Stomach (tissue), 9 donors: ENCODE results near the gene TSSK1B. TPM values are rescaled to one million over a fixed set of nuclear protein-coding genes. Genes with fewer than 3 reads are reported as not detected.

Experiments
- DNase-seq, 2 donors: peaks; one replicate each; pipeline versions ENCODE4 v3.0.0 to v3.0.0-alpha.2; 2013 to 2019
- H3K27ac ChIP-seq, 5 donors: fragments of 200-600 bp in 4 of 5; sonication (generic) in 4 of 5; one replicate each; pipeline ENCODE4 v1.5.1; 2013 to 2019; ENCODE audit warnings: mild to moderate bottlenecking in 1 of 5, moderate library complexity in 1 of 5
- H3K27me3 ChIP-seq, 3 donors: fragments of 200-600 bp; sonication (generic); one replicate each; pipeline ENCODE4 v1.5.1; 2017 to 2019; ENCODE audit warnings: mixed run types in 1 of 3
- H3K36me3 ChIP-seq, 4 donors: fragments of 200-600 bp; sonication (generic); 1 replicate in 3 of 4; 2 replicates in 1 of 4; pipeline ENCODE4 v1.5.1; 2016 to 2019
- H3K4me1 ChIP-seq, 4 donors: fragments of 200-600 bp; sonication (generic); one replicate each; pipeline ENCODE4 v1.5.1; 2016 to 2019
- H3K4me3 ChIP-seq, 4 donors: fragments of 200-600 bp; sonication (generic) in 3 of 4; one replicate each; pipeline ENCODE4 v1.5.1; 2016 to 2019; ENCODE audit warnings: mild to moderate bottlenecking in 1 of 4
- H3K9me3 ChIP-seq, 4 donors: fragments of 200-600 bp; sonication (generic); one replicate each; pipeline ENCODE4 v1.5.1; 2016 to 2019
- CTCF ChIP-seq, 7 experiments: fragments of 450-650 bp in 4 of 7; fragments of 200-600 bp in 3 of 7; sonication (generic) in 3 of 7; IDR thresholded peaks; one replicate each; pipeline ENCODE4 v1.5.1; 2016 to 2019; ENCODE audit warnings: antibody characterized with exemption in 7 of 7, control low read depth in 2 of 7, mild to moderate bottlenecking in 1 of 7
- EP300 ChIP-seq: sonication (generic); formaldehyde crosslinking; IDR thresholded peaks from one replicate; pipeline ENCODE4 v1.6.1; 2017; ENCODE audit warnings: antibody characterized with exemption
- POLR2A ChIP-seq, 4 donors: fragments of 450-650 bp; IDR thresholded peaks; one replicate each; pipeline ENCODE4 v1.6.1; 2016; ENCODE audit warnings: antibody characterized with exemption in 4 of 4, control low read depth in 2 of 4, mild to moderate bottlenecking in 1 of 4, moderate library complexity in 1 of 4
- POLR2AphosphoS5 ChIP-seq, 3 donors: sonication (generic); formaldehyde crosslinking; IDR thresholded peaks; one replicate each; pipeline ENCODE4 v1.6.1; 2016; ENCODE audit warnings: antibody characterized with exemption in 3 of 3
- WGBS, 5 donors: extraction: QIAGEN DNeasy Blood & Tissue Kit in 3 of 5; methylation state at CpG; one replicate each; pipeline versions ENCODE4 v1.1.5 to v1.1.7; 2013 to 2018; 5-methylcytosine and 5-hydroxymethylcytosine counted together
- intact Hi-C: fragments of 100-400 bp; cut with DNase I; formaldehyde crosslinking; loops from one replicate; pipeline ENCODE4 v1.15.1; 2023; ENCODE audit warnings: low total_unique reads
- polyA plus RNA-seq, 3 donors: library from polyadenylated mRNA; stranded (reverse); fragments of 200-250 nt; gene quantifications; one replicate each; pipeline ENCODE4 v1.2.3, GENCODE V29; 2013
- total RNA-seq, 5 donors: library from RNA; depleted of rRNA; stranded (reverse); fragments of >200 nt; gene quantifications; one replicate each; pipeline versions ENCODE4 v1.1.0 to v1.2.3, GENCODE V29; 2014 to 2016
- donor health status: healthy with polysubstance abuse.
- donor health status: Bipolar disorder and iron deficiency.
- donor health status: healthy.

TSSK1B gene
- total and polyA plus RNA-seq, 8 donors: 0.18 TPM; not detected in 7

- H3K27me3 ChIP-seq: no peaks in the 10 kb centered on the region
- H3K27ac ChIP-seq: no peak overlapping the region
- no peak overlapping the region for H3K4me3 ChIP-seq
- DNase-seq: no peak
- H3K36me3 ChIP-seq: no peaks in the 10 kb centered on the region
- H3K9me3 ChIP-seq: no peaks in the 10 kb centered on the region
- intact Hi-C loops: loop anchor here (5.0 kb wide), 1 partner anchor 122 kb away; no protein-coding TSS in a partner anchor
- 56 to 69% (median 66%) methylated on average over 4 of the region's 4 CpGs for WGBS, 5 donors
- TF ChIP-seq CTCF (IDR thresholded peaks at IDR 0.05) (no peak), POLR2A (IDR thresholded peaks at IDR 0.05) (no peak), POLR2AphosphoS5 (IDR thresholded peaks at IDR 0.05) (no peak), EP300 (no peak)
- H3K4me1 ChIP-seq: peaks cover 0 to 9% (median 0%) of the 10 kb centered on the region in 4 donors
These were observed 50.0 kb downstream of the TSSK1B start for GRCh38 chr5:113384782-113385285.

DNA sequence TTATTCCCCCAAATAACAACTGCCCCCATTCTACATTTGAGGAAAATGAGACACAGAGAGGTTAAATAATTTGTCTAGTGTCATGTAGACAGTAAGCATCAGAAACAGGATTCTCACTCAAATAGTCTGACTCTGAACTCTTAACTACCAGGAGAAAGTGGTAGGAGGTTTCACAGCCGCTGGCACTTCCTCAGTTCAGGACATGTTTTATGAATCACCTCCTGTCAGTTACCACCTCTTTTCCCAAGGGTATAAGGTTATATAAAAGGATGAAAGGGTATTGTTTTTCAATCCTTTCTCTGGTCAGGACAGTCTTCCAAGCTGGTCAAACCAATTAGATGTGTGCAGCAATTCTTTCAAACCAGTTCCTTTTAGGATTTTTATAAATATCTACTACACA lies 52.1 kb downstream of the TSSK1B start:
- intact Hi-C loops: loop anchor here (5.0 kb wide), 1 partner anchor 125 kb away; no protein-coding TSS in a partner anchor
- TF ChIP-seq EP300 (no peak), CTCF (IDR thresholded peaks at IDR 0.05) (no peak), POLR2AphosphoS5 (IDR thresholded peaks at IDR 0.05) (no peak), POLR2A (IDR thresholded peaks at IDR 0.05) (no peak)
- H3K9me3 ChIP-seq: no peaks in the 10 kb centered on the region
- no peak overlapping the region for H3K4me3 ChIP-seq
- WGBS, 5 donors: 63 to 88% (median 77%) methylated on average over 1 of the region's 1 CpG
- H3K27ac ChIP-seq: no peak overlapping the region
- DNase-seq: no peak
- no peaks in the 10 kb centered on the region for H3K36me3 ChIP-seq
- H3K27me3 ChIP-seq: no peaks in the 10 kb centered on the region
- peaks cover 0 to 25% (median 5%) of the 10 kb centered on the region in 4 donors for H3K4me1 ChIP-seq

Other genes starting within 250 kb of the TSSK1B start
- 10 to 100 TPM in 3 of 5 donors, 1 to 10 TPM in 2; 8.4 to 35.1 (median 16.1) TPM for gene MCC, start 53.5 kb upstream of the TSSK1B start, total RNA-seq
- gene MCC, start 53.5 kb upstream of the TSSK1B start, polyA plus RNA-seq: 1 to 10 TPM; 3.8 to 4.9 (median 4.2) TPM
- gene YTHDC2, start 78.7 kb upstream of the TSSK1B start, total RNA-seq: 10 to 100 TPM; 21.9 to 78.0 (median 28.8) TPM
- 1 to 10 TPM; 3.8 to 7.1 (median 4.9) TPM for gene YTHDC2, start 78.7 kb upstream of the TSSK1B start, polyA plus RNA-seq